GM21717 (cell line): ENCODE measurements around the gene PLRG1.
A peak's percentile ranks its signal among the peaks of the same experiment; 100 is the strongest.
"Not testable (repeated sequence)": the region's sequence is repeated elsewhere in the genome, so short reads cannot be mapped to it uniquely, and the experiment has no call there.

Experiments used
- ATAC-seq: cut with Tn5 transposase; IDR thresholded peaks from one replicate; pipeline ENCODE4 v1.9.1; 2021; ENCODE audit warnings: mild to moderate bottlenecking, moderate library complexity; ENCODE audit not compliant: unreplicated experiment

PLRG1 gene

DNA sequence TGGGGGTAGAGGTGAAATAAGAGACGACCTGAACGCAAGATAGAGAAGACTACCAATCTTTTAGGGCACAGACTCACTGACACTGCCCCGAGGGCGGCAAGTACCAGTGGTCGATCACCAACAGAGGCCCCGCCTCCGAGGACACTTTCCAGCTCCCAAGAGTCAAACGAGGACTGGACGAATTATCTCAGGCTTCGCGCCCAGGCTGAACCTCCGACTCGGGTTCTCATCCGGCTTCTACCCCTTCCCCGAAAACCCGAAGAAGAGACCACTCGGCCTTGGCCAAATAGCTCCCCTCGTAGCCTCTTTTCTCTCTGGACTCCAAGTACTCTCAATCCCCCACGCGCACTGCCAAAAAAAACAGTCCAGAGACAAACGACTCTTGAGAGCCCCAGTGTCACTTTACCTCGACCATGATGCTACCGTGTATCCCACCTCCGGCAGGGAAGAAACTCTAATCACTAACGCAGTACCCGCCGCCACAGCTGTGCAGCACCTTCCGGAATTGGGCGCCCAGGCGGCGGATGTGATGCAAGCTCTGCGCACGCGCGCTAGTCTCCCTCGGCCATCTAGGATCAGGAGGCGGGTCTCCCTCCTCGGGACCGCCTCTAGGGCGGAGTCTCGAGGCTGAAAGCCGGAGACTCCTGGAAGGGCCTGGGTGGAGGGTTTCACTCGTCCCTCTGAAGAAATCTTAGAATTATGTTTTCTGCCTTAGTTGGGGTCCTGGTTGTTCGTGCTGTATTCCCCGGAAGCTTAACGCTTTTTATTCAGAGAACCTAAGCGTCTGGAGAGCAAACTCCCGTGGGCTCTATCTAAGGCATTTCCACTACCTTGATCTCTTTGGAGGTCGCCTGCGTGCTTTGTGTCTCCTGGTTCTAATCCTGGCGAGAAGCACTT is at the start of gene PLRG1:
Gene PLRG1, minus strand, starts transcription at position 507 of the 897 bp plus-strand sequence. Its CDS starts 92 bp downstream, at position 415.
- ATAC-seq = peak; percentile 97

DNA sequence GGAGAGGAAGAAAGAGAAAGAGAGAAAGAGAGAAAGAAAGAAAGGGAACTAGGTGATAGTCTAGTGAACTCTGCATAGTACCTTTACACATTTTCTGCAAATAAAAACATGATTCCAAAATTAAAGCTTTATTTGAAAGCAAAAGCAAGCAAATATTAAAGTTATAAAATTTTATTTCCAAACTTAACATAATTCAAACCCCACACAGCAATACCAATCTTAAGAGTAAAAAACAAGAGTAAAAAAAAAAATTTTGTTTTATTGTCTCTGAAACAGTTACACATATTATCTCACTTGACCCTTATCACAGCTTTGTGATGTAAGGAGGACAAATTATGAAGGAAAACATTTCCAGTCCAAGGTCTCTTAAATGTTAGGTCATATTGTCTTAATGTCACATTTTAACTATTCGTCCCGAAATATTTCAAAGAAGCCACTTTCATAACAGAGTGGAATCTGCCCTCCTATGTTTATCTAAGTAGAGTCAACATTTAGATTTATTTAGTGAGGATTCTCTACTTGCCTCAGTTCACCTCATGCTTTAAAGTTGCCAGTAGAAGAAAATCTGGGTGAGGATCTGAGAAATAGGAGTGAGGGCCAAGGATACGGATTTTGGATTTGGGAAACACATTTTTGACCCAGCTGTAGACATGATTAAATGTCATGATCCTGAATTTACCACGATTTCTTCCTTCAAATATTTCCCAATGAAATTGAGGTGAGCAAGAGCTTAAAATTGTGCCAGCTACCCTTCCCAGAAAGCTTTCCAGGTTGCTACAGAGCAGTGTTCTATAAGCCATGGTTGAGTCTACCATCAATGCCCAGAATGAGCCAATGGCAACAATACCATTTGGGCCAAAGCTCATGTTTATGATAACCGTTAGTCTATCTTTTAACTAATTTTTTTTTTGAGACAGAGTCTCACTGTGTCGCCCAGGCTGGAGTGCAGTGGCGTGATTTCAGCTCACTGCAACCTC is 47.9 kb upstream of the PLRG1 start:
- no peak for ATAC-seq

DNA sequence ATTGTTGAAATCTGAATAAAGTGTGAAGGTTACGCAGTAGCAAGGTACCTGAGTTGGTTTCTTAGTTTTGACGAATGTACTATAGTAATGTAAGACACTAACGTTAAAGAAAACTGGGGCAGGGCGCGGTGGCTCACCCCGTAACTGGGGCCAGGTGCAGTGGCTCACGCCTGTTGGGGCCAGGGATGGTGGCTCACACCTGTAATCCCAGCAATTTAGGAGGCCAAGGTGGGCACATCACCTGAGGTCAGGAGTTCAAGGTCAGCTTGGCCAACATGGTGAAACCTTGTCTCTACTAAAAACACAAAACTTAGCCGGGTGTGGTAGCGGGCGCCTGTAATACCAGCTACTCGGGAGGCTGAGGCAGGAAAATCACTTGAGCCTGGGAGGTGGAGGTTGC is 47.1 kb upstream of the PLRG1 start:
- not testable (repeated sequence) for ATAC-seq

DNA sequence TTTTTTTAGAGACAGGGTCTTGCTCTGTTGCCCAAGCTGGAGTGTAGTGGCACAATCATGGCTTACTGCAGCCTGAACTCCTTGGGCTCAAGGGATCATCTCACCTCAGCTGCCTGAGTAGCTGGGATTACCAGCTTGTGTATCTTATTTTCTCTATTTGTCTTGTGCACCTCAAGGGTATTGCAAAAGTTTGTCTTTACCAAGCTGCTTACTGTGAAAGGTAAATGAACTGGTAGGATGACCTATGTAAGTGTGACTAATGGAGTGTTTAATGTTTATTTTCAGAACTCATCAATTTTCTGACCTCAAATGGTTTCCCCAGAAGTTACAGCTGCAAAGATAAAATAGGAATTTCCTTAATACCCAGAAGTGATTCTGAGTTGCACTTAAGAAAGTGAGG is 45.6 kb upstream of the PLRG1 start:
- no peak for ATAC-seq

- ATAC-seq = not testable (repeated sequence)
Observed at GRCh38 chr4:154594343-154594742, 44.1 kb upstream of the PLRG1 start.

DNA sequence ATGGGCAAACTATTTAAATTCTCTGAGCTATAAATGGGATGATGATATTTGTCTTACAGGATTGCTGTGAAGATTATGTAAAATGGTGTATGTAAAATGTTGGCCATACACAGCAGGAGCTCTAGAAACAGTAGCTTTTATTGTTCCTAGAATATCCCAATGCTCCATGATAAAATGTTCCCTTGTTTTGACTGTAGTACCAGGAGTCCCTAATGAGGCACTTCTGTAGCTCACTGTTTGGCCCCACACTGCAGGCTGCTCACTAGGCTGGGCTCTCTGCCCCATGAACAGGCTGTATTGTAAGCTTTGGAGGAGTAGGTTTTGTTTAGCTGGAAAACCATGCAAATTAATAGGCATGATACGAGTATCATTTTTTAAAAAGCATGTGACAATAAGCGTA is 43.7 kb upstream of the PLRG1 start:
- ATAC-seq = no peak

- ATAC-seq = no peak
Observed at GRCh38 chr4:154591890-154592289, 41.7 kb upstream of the PLRG1 start.

DNA sequence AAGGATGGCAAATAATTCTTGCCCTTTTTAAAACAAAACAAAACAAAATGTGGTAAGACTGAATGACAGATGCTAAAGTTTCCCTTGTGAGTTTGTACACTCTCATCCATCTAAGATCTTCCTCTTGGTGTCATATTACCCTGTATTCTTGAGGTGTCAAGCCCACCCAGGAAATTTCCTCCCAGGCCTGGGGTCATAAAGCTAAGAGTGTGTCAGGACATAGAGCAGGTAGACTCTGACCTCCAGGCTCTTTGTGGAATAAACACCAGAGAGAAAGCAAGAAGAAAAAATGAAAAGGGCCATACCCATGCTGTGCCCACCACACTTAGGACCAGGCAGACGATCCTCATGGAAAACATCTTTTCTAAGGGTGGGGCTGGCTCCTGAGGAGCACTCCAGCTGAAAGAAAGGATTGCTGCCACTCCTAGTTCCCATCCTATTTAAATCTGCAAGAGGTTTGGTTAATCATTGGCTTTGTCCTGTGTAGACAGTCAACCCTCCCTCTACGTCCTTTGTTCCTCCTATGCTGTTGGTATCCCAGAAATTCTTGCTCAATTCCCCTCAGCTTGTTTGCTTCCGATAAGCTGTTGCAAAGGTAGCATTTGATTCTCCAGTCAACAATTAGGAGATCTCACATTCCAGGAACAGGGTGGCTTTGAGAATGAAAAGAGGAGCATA is 40.3 kb upstream of the PLRG1 start, which contains the start of gene FGA:
Gene FGA, minus strand, starts transcription at position 414 of the 678 bp plus-strand sequence. Its CDS starts 55 bp downstream, at position 359.
- ATAC-seq = no peak

DNA sequence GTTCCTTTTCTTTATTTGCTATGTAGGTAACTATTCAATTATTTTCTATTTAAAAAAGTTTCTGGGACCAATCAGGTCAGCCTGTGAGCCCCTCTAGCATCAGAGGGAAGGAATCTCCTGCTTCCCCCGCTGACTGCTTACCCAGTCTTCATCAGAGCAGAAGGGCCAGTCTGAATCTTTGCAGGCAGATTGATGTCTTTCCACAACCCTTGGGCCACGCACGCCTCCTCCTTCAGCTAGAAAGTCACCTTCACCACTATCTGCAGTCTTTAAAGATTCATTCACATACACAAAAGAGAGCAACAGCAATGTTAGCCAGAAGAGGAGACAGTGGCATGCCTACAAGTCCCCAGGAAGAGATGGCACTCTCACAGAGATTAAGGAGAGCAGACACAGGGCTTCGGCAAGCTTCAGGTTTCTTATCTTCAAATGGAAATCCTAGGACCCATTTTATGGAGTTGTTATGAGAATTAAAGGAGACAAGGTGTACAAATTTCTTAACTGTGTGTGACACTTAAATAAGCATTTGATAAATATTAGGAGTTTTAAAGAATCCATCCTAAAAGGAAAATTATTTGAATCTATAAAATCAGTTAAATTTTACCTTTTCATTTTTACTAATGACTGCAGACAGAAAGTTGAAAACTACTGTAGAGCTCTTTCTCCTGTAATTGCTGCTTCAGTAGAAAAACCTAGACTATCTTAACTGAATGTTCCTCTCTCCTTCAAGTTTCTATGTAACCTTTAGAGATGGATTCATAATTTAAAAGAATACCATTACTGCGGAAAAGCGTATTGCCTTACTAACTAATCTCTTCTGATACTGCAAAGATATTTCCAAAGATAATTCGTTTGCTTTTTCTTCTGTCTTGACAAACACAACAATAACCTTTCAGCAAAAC is 39.3 kb upstream of the PLRG1 start:
- ATAC-seq = no peak

GRCh38 chr4:154588198-154588597 is 38.0 kb upstream of the PLRG1 start:
- no peak for ATAC-seq

DNA sequence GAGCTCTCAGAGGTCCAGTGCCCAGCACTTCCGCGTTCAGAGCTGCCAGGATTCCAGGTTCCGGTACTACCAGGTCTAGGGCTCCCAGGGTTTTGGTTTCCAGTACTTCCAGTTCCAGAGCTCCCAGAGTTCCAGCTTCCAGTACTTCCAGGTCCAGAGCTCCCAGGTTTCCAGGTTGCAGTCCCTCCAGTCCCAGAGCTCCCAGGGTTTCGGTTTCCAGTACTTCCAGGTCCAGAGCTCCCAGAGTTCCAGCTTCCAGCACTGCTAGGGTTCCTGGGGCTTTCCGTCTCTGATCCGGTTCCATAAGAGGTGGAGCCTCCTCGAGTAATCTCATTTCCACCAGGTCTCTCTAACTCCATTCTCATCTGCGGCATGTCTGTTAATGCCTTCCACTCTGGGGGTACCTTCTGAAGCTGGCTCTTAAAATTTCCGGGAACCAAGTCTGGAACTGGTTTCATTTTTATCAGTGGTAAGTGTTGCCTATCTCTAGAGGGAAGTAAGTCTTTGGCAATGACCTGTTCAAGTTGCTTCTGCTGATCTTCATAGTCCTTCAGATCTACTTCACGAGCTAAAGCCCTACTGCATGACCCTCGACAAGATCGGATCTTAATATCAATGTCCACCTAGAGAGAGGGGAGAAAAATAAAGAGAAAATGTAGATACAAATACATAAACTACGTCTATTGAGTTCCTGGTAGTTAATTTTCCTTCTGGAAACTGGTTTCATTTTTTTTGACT is 36.3 kb upstream of the PLRG1 start:
- no peak for ATAC-seq

DNA sequence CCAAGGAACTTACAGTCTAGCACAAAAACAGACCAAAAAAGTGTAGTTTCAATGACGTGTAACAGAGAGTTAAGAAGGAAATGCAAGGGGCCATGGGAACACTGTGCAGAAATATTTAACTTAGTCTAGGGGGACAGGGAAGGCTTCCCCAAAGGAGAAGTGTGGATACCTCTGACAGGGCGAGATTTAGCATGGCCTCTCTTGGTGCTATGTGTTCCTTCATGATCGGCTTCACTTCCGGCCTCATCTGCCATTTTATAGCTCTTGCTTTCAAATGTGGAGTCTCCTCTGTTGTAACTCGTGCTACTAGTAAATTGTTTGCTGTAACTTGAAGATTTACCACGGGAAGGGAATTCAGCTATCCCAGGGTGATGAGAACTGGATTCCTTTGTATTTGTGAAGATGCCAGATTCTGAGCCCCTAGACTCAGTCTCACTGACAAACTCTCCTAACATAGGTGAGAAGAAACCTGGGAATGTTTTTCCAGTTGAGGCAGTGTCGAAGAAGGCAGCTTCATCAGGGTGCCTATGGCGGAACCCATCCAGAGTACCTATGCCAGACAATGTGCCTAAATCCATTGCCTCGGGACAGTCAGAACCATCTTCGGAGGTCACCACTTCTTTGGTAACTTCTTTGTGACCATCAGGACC is 35.3 kb upstream of the PLRG1 start:
- no peak for ATAC-seq

DNA sequence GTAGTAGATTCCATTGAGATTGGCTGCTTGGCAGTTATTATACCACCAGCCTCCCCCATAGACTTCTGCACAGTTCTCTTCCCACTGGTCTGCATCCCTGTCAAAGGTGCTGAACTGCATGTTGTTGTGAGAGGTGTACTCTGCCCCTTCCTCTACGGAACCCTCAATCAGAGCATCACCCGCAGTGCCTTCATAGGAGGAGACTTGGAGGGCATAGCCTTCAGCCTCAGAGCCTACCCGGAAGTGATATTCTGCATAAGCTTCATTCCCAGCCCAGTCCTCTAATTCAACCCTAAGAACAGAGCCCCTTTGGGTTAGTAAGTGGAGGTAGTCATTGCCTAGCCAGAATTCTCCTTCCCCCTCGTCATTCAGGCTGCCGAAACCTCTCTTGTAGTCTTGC is 34.1 kb upstream of the PLRG1 start:
- ATAC-seq = no peak

GRCh38 chr4:154583677-154584076 is 33.5 kb upstream of the PLRG1 start:
- no peak for ATAC-seq

GRCh38 chr4:154583230-154583629 is 33.0 kb upstream of the PLRG1 start:
- no peak for ATAC-seq

DNA sequence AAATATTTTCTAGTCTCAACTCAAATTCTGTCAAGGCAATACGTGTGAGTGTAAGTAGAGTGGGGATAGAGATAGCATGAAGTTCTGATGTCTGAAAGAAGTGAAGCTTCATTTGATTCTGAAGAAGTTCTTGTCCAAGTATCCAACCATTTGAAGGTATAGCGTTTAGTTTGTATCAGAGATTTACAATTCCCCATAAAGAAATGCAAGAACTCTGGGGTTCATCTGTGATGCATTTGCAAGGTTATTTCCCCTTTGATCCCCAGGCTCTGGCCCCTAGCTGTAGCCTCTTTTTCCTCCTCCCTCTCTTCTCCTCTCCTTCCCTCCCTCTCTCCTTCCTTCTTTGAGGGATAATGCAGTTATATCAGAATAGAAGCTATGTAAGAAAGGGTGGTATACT is 32.5 kb upstream of the PLRG1 start:
- no peak for ATAC-seq

- ATAC-seq = no peak
Observed at GRCh38 chr4:154579927-154580326, 29.7 kb upstream of the PLRG1 start.

DNA sequence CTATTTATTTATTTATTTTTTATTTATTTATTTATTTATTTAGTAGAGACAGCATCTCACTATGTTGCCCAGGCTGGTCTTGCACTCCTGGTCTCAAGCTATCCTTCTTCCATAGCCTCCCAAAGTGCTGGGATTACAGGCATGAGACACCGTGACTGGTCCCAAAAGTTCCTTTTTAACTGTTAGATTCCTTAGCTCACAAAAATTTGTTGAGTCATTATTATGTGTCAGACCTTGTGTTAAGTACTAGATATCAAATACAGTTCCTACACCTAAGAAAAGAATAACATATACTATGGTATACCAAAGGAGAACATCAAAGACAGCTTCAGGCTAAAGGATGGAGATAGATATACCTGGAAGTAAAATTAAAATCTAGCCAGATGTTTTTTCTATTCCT is 28.7 kb upstream of the PLRG1 start:
- no peak for ATAC-seq

GRCh38 chr4:154577324-154577723 is 27.1 kb upstream of the PLRG1 start:
- no peak for ATAC-seq
